Measurements from ENCODE around the gene ARFRP1. TPM values are rescaled to one million over a fixed set of nuclear protein-coding genes. Genes with fewer than 3 reads are reported as not detected.

Gene ARFRP1
- total RNA-seq, 1 donor from 2014 or later = 46.5 TPM

DNA sequence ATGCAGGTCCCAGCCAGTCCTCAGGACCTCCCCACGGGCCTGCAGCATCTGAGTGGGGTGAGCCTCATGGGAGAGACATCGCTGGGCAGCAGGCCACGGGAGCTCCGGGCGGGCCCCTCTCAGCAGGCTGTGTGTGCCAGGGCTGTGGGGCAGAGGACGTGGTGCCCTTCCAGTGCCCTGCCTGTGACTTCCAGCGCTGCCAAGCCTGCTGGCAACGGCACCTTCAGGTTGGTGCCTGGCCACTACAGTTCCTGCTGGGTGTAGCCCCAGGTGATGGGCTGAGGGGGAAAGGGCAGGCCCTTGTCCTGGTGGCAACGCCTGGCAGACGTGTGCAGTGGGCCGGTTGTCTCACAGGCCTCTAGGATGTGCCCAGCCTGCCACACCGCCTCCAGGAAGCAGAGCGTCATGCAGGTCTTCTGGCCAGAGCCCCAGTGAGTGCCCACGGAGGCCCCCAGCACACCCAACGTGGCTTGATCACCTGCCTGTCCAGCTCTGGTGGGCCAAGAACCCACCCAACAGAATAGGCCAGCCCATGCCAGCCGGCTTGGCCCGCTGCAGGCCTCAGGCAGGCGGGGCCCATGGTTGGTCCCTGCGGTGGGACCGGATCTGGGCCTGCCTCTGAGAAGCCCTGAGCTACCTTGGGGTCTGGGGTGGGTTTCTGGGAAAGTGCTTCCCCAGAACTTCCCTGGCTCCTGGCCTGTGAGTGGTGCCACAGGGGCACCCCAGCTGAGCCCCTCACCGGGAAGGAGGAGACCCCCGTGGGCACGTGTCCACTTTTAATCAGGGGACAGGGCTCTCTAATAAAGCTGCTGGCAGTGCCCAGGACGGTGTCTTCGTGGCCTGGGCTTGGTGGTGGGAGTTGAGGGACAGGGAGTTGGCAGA lies 12.1 kb downstream of the ARFRP1 start:
- peak; percentile 91 for DNase-seq
- intact Hi-C loops (cut with micrococcal nuclease) = no loop called here
- ATAC-seq = peak; percentile 79

DNA sequence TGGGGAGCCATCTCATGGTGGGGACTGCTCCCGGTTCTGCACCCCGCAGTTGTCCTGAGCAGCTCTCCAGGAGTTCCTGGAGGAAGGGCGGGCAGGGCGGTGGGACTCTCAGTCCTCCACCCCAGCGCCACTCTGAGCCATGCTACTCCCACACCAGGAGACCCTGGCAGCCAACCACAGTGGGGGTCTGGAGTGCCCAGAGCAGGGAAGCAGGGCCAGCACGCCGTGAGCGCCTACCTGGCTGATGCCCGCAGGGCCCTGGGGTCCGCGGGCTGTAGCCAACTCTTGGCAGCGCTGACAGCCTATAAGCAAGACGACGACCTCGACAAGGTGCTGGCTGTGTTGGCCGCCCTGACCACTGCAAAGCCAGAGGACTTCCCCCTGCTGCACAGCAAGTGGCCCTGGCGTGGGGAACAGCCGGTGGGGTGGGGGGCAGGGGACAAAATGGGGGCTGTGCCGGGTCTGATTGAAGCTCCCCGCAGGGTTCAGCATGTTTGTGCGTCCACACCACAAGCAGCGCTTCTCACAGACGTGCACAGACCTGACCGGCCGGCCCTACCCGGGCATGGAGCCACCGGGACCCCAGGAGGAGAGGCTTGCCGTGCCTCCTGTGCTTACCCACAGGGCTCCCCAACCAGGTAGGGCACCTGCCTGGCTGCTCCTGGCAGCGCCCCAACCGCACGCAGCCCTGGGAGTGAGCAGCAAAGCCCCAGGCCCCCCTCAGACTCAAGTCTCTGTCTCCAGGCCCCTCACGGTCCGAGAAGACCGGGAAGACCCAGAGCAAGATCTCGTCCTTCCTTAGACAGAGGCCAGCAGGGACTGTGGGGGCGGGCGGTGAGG lies 13.0 kb downstream of the ARFRP1 start:
- ATAC-seq (no peak), DNase-seq (peak; percentile 28)
- intact Hi-C loops (cut with micrococcal nuclease) = no loop called here

DNA sequence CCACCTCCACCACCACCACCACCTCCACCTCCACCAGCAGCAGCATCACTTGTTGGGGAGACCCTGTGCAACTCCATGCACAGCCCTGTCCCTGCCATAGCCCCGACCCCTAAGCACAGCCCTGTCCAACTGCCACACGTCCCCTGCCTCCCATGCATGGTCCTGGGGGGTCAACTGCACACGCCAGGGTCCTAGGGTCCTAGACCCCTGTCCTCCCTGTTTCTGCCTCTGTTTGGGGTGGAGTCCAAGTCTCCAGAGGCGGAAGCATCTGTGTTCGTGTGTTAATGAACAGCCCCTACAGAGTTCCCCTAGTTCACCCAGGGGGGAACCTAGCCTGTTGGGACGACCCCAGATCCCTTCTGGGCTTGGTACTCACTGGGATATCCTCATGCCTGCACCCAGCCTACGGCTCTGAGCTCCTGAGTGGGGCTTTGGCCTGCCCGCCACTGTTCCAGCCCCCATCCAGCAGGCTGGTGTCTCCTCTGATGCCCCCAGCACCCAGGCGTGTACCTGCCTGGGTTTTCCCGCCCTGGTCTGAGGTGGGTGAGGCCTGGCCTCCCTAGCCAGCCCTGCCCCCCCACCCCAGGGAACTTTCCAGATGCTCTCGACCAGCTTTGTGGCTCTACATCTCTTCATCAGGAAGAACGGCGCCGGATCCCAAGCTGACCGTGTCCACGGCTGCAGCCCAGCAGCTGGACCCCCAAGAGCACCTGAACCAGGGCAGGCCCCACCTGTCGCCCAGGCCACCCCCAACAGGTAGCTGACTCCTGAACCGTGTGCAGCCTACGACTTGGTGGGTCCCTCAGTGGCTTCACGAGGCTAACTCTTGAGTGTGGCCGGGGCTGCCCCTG lies 13.8 kb downstream of the ARFRP1 start:
- ATAC-seq (no peak), DNase-seq (peak; percentile 31)
- intact Hi-C loops (cut with micrococcal nuclease) = no loop called here

DNA sequence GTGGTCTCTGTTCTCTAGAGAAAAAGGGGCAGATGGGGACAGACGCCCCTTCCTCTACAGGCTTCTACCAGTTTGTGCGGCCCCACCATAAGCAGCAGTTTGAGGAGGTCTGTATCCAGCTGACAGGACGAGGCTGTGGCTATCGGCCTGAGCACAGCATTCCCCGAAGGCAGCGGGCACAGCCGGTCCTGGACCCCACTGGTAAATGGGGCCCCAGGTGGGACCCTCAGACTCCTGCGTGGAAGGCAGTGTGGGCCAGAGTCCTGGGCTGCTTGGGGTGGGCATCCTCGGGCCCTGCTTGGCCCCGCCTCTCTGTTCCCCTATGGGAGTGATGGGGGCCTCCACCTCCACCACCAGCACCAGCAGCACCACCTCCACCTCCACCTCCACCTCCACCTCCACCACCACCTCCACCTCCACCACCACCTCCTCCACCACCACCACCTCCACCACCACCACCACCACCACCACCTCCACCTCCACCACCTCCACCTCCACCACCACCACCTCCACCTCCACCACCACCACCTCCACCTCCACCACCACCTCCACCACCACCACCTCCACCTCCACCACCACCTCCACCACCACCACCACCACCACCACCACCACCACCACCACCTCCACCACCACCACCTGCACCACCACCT lies 14.6 kb downstream of the ARFRP1 start:
- no peak for ATAC-seq
- DNase-seq = peak; percentile 27
- intact Hi-C loops (cut with micrococcal nuclease) = no loop called here

- intact Hi-C loops (cut with micrococcal nuclease) = no loop called here
- ATAC-seq = no peak
Observed at GRCh38 chr20:63692436-63693082, 15.2 kb downstream of the ARFRP1 start.

DNA sequence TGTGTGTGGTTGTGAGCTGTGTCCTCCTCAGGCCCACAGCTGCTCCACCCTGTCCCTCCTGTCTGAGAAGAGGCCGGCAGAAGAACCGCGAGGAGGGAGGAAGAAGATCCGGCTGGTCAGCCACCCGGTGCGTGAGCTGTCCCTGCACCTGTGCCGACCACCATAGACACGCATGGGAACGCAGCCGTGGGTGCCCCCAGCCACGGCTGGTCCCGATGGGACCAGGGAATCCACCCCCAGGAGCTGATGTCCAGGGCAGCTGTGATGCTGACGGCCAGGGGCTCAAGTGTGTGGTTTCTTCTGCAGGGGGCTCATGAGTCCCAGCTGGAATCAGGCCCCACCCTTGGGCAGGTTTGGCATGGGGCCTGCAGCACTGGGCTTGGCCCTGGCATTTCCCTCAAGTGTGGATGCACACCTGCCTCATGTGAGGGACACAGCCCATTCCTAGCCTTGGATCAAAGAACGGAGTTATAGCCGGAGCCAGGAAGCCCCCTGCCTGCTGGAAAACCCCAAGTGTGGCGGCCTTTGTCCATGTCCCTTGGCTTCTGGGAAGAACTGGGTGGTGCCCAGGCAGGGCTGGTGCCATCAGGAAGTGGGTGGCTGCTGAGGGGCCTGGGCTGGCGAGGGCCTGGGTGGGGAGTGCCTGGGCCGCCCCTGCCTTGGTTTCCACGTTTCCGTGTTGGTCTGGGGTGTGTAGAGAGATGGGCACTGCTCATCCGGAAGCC lies 15.9 kb downstream of the ARFRP1 start:
- intact Hi-C loops (cut with micrococcal nuclease) = no loop called here
- DNase-seq (peak; percentile 31), ATAC-seq (no peak)

More at GRCh38 chr20:63692436-63693082, 15.2 kb downstream of the ARFRP1 start:
- DNase-seq = peak; percentile 40

DNA sequence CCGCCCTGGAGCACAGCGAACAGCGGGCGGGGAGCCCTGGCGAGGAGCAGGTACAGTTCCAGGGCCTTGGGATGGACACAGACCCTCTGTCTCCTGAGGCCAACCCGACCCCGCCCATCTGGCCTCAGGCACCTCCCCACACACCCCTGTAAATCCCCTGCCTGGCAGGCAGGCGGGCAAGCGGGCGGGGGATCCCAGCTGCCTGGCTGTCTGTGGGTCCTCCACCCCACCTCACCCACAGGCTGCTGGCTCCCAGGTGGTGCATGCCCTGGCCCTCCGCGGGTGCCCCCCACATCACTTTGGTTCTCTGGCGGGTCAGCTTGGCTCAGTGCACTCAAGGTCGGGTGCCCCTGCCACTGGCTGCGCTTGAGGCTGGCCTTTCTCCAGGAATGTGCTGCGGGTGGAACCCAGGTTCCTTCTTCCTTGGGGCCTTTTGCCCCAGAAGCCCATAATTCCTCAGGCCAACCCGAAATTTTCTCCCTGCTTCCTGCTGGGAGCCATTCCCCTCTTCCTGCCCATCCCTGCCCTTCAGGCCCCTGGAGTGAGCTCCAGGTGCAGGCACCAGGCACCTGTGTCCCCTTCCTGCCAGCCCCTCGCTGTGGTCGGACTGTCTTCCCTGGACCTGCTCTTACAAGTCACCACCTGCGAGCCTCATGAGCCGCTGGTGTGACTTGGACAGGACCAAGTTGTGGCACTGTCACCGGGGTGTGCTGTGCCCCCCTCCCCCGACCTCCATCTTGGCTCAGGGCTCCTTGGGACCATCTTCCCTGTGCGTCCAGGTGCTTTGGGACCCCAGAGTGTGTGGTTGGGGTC lies 16.7 kb downstream of the ARFRP1 start:
- peak; percentile 29 for DNase-seq
- intact Hi-C loops (cut with micrococcal nuclease) = no loop called here
- ATAC-seq = no peak

- intact Hi-C loops (cut with micrococcal nuclease) = no loop called here
- peak; percentile 23 for DNase-seq
- no peak for ATAC-seq
Observed at GRCh38 chr20:63690003-63690897, 17.5 kb downstream of the ARFRP1 start.

- intact Hi-C loops (cut with micrococcal nuclease) = no loop called here
- DNase-seq (peak; percentile 38), ATAC-seq (no peak)
Observed at GRCh38 chr20:63689046-63690002, 18.5 kb downstream of the ARFRP1 start.

- ATAC-seq (no peak), DNase-seq (peak; percentile 40)
- intact Hi-C loops (cut with micrococcal nuclease) = no loop called here
Observed at GRCh38 chr20:63688228-63689045, 19.3 kb downstream of the ARFRP1 start.

- DNase-seq (no peak), ATAC-seq (no peak)
- intact Hi-C loops (cut with micrococcal nuclease) = no loop called here
Observed at GRCh38 chr20:63687419-63688178, 20.2 kb downstream of the ARFRP1 start.

DNA sequence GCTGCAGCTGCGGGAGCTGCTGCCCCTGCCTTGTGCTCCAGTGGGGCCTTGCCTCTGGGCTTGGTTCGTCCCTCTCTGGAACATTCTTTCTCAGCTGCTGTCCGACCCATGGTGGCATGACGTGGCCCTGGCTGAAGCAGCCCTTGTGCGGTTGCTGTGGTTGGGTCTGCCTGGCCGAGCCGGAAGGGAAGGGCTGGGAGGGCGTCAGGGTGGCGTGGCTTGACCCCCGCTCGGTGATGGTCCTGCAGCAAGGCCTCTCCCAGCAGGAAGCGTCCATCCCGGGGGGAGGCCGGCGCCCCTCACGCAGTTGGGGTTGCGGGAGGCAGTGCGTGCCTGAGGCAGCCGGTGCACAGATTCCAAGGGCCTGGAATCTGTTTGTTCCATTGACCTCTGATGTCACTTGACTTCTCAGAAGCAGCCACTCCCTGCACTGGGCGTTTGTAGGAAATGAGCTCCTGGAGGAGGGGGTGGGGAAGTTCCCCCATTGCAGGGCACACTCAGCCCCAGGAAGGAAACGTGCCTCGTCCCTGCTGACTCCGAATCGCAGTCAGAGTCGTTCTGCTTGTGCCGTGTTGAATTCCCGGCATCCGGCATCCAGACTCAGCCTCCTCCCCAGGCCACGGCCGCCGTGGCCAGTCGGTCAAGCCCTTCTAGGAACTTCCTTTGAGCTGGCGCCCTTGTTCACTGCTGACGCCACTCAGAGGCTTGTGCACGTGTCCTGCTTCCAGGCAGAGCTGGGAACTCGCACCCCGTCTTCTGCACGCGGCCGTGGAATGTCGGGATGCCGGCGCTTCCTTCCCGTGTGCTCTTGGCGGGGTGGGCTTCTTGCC lies 21.1 kb downstream of the ARFRP1 start:
- peak; percentile 57 for ATAC-seq
- intact Hi-C loops (cut with micrococcal nuclease) = no loop called here

More for the DNA sequence above, 21.1 kb downstream of the ARFRP1 start:
- DNase-seq = peak; percentile 81

All from left ventricle myocardium superior (tissue), 1 donor.